GM18505 (cell line): ENCODE measurements around the gene EVA1A.

ENCODE experiments used
- ATAC-seq: cut with Tn5 transposase; IDR thresholded peaks from one replicate; pipeline ENCODE4 v1.9.1; 2021; ENCODE audit not compliant: unreplicated experiment
- POLR2A ChIP-seq: IDR thresholded peaks from 4 replicates; pipeline ENCODE4 v1.6.1; 2011; ENCODE audit warnings: borderline replicate concordance; ENCODE audit not compliant: insufficient read depth, insufficient read length; ENCODE audit errors: extremely low read depth

The EVA1A gene

DNA sequence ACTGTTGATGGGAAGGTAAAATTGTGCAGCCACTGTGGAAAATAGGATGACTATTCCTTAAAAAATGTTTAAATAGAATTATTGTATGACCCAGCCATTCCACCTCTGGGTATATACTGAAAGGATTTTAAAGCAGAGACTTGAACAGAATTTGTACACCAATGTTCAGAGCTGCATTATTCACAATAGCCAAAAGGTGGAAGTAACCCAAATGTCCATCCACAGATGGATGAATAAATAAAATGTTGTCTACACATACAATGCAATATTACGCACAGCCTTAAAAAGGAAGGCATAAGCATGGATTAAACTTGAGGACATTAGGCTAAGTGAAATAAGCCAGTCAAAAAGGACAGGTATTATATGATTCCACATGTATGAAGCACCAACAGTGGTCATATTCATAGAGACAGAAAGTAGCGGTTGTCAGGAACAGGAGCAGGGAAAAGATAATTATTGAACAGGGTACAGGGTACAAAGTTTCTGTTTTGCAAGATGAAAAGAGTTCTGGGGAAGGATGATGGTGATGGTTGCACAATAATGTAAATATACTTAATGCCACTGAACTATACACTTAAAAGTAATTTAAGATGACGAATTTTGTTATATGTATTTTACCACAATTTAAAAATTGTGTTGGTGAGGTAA, 39.4 kb downstream of the EVA1A start:
- ATAC-seq, result no peak
- TF ChIP-seq POLR2A, result no peak

DNA sequence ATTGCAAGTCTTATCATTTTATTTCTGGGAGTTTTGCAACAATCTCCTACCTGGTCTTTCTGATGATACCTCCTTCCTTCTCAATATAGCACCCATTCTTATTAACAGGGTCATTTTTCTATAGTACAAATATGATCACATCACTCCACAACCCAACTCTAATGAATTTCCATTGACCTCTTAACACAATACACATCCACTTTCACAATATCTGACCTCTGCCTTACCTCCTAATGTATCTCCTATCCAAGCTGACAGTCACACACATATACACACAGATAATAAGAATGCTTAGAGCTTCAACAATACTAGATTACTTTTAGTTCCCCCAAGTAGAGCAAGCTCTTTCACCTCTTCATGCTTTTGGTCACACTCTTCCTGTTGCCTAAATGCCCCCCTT, 40.9 kb downstream of the EVA1A start:
- ATAC-seq, result no peak
- TF ChIP-seq POLR2A, result no peak

DNA sequence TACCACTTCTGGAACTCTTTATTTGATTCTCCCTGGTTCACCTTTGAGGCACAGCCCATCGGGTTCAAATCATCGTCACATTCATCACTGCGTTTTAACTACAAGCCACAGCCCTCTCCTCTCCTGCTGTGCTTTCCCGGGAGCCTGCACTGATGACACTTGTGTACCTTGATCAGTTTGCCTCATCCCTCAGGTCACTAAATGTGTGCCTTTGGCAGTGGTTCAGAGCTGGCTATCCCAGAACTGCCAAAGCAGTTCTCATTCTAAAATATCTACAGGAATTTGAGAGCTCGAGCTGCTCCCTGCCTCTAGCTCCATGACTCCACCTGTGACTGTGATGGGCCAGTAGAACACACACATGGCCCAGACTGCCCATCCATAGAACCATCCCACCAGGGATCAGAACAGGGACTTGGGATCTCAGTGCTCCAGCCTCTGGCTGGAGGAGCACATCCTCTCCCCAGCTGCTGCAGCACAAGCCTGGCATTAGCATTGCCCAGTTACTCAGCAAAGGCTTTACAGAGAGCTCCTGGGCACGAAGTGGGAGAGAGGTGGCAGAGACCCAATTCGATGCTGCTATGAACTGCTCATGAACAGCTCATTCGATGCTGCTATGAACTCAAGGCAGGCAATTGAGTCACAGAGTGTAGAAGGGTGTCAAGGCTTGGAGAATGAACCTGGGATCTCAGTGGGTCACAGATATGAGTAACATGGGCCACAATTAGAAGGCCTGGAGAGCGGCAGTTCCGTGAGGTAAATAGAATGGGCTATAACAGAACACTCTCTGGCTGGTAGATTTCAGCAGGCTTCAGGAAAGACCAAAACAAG, 41.9 kb downstream of the EVA1A start:
- TF ChIP-seq POLR2A, result no peak
- ATAC-seq, result no peak

DNA sequence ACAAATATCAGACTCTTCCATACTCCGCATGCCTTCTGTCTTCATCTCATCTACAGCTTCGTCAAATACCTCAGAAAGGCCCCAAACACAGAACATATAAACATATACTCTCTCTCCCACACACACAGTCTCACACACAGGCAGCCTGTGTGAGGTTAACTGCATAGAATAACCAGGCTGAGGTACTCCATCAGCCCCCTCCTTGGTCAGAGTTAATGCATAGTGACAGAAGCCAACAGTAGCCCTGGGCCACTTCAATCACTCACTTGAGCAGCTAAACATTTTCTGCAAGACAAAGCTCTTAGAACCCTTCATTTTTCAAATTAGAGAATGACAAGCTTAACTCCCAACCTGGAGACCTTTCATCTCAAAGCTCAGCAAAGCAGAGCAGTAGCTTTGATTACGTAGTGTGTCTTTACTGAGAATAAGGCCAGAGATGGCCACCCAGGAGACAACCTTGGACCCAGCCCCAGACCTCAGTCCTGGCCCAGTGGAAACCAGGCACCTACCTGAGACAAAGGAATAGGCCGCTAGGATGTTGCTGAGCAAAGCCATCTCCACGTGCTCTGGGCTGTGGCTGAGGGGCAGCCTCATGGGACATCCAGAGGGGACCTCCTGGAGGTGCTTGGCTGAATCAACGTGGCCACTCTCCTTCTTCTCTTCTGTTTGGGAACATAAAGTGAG, 43.0 kb downstream of the EVA1A start:
- ATAC-seq, result no peak
- TF ChIP-seq POLR2A, result no peak

GRCh38 chr2:75516378-75517360, 44.1 kb downstream of the EVA1A start:
- ATAC-seq, result no peak
- TF ChIP-seq POLR2A, result no peak

DNA sequence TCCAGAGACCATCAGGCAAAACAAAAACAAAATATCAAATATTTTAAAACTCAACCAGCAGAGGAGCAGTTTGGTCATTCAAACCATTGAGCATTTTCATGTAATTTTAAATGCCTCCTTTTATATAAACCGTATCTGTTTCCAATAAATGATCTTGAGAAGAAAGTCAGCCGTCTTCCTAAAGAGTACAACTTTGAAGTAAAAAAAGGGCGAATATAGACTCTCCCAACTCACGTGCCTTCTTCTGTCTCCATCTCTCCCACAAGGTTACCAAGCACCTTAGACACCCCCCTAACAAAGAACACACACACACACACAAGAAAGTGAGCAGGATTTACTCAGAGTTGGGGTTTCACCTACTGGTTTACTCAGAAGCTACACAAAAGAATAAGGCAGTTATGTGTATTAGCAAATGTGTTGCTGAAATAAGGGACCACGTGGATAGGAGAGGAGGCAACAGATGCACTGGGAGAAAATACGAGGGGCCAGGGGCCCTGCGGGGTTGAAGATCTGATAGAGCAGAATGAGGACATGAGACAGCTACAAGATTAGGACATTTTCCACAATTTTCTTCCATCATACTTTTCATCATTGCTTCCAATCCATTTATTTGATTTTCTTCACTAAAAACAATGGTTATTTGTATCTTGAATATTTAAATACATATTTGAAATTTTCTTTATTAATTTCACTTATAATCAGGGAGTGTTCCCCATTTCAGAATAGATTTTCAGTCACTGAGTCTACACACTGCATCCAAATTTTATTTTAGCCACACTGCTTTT, 45.0 kb downstream of the EVA1A start:
- no peak for ATAC-seq
- TF ChIP-seq POLR2A, result no peak

GRCh38 chr2:75513616-75514170, 47.0 kb downstream of the EVA1A start:
- no peak for ATAC-seq
- TF ChIP-seq POLR2A, result no peak

DNA sequence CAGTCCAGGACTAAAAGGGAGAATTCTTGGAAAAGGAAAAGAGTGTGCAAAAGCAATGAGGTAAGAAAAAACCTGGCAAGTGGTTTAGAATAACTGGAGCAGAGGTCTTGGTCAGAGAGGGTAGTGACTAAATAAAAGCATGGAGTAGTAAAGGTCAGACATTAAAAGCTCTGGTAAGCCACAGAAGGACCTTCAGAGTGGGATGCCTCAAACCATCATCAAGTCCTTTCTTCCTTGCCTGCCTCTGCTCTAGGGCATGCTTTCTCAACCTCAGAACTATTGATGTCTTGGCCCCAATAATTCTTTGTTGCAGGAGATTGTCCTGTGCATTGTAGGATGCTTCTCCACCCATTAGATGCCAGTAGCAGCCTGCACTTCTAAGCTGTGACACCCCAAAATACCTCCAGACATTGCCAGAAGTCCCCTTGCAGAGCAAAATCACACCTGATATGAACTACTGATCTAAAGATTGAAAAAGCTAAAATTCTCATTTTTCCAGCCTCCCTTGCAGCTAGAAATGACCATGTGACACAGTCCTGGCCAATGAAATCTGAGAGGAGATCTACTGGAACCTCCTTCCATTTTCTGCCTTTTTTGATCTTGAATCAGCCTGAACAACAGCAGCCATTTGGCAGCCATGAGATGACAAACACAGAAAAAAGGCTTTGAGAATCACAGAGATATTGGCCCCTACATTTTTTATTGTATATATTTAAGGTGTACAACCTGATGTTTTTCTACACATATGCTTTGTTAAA, 48.1 kb downstream of the EVA1A start:
- TF ChIP-seq POLR2A, result no peak

DNA sequence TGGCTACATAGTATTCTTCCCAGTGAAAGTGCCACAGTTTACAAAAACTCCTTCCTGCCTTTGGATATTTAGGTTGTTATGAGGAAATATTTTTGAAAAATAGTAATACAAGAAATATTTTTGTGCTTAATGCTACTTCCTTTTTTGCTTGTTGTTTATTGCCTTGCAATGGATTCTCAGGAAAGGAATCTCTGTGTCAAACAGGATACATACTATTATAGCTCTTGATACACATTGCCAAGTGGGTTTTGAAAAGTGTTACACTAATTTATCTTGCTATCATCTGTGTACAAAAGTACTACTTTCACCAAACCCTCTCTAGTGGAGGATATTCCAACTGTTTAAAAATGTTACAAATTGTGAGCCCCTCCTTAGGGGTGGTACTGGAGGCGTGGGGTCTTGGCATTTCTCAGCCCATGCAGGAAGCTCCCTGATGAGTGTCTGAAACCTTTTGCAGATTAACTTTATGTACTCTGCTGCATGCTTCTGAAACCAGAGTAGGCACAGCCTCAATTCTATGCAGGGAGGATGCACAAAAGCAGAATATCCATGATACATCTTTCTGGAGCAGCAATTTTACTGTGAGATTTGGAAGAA, 54.5 kb downstream of the EVA1A start:
- no peak for TF ChIP-seq POLR2A
- no peak for ATAC-seq

More for the DNA sequence above, 48.1 kb downstream of the EVA1A start:
- no peak for ATAC-seq

- no peak for TF ChIP-seq POLR2A
- no peak for ATAC-seq
Observed at GRCh38 chr2:75505012-75505411, 55.7 kb downstream of the EVA1A start.
